Stimulated activated CD4-positive, alpha-beta T cell treated with anti-CD3 and anti-CD28 coated beads, Interleukin-4, amount 100 ng/mL, for 1 hour (primary cell): ENCODE data around the gene NRTN.
"Not testable (repeated sequence)": the region's sequence is repeated elsewhere in the genome, so short reads cannot be mapped to it uniquely, and the experiment has no call there.

Experiments used
- DNase-seq: peaks from one replicate; pipeline ENCODE4 v3.0.0-alpha.2; 2020

The NRTN gene

GRCh38 chr19:5804516-5805461 lies at the start of gene NRTN:
Gene NRTN (plus strand): TSS chr19:5805067. CDS start chr19:5824166, 19,099 bp downstream.
- peak; percentile 63 for DNase-seq

- no peak for DNase-seq
Observed at GRCh38 chr19:5762608-5763217, 42.2 kb upstream of the NRTN start.

- no peak for DNase-seq
Observed at GRCh38 chr19:5765220-5765619, 39.6 kb upstream of the NRTN start.

- DNase-seq, result no peak
Observed at GRCh38 chr19:5767949-5768348, 36.9 kb upstream of the NRTN start.

- no peak for DNase-seq
Observed at GRCh38 chr19:5772416-5772815, 32.5 kb upstream of the NRTN start.

- DNase-seq, result no peak
Observed at GRCh38 chr19:5773276-5773675, 31.6 kb upstream of the NRTN start.

- DNase-seq, result no peak
Observed at GRCh38 chr19:5774921-5775320, 29.9 kb upstream of the NRTN start.

GRCh38 chr19:5775668-5776309 lies 29.1 kb upstream of the NRTN start:
- DNase-seq, result no peak

GRCh38 chr19:5778402-5778801 lies 26.5 kb upstream of the NRTN start:
- DNase-seq, result no peak

- not testable (repeated sequence) for DNase-seq
Observed at GRCh38 chr19:5780916-5781315, 24.0 kb upstream of the NRTN start.

- DNase-seq, result no peak
Observed at GRCh38 chr19:5782322-5782721, 22.5 kb upstream of the NRTN start.

GRCh38 chr19:5782945-5783919 lies 21.6 kb upstream of the NRTN start:
- no peak for DNase-seq

- no peak for DNase-seq
Observed at GRCh38 chr19:5784581-5785147, 20.2 kb upstream of the NRTN start, which contains the start of gene PRR22. Gene PRR22 (minus strand): TSS chr19:5784746. CDS start chr19:5784660, 86 bp downstream.

GRCh38 chr19:5785423-5785822 lies 19.4 kb upstream of the NRTN start:
- DNase-seq, result no peak

GRCh38 chr19:5786593-5787408 lies 18.1 kb upstream of the NRTN start:
- no peak for DNase-seq

GRCh38 chr19:5787409-5788182 lies 17.3 kb upstream of the NRTN start:
- no peak for DNase-seq

- no peak for DNase-seq
Observed at GRCh38 chr19:5788422-5788821, 16.4 kb upstream of the NRTN start.

- no peak for DNase-seq
Observed at GRCh38 chr19:5789351-5789761, 15.5 kb upstream of the NRTN start.

GRCh38 chr19:5789886-5790558 lies 14.8 kb upstream of the NRTN start:
- DNase-seq, result no peak
